ENCODE results near the gene LRRC25. TPM values are rescaled to one million over a fixed set of nuclear protein-coding genes. Genes with fewer than 3 reads are reported as not detected.

LRRC25 gene
- total RNA-seq, 2 donors from 2014 or later = 6.8 to 16.8 TPM

Small RNA genes lying within 50 kb of the gene (microRNA-seq; reads per million reads assigned to microRNA genes)
- gene MIR3189 (ENCODE audit: borderline microRNAs expressed in 2 of 2) = 0 to 0.26 reads per million in 2 donors

Other genes starting within 250 kb of the LRRC25 start
- gene PIK3R2, start 244.5 kb downstream of the LRRC25 start, total RNA-seq = 10 to 100 TPM; 11.5 to 13.0 TPM
- gene IFI30, start 223.8 kb downstream of the LRRC25 start, total RNA-seq = 10 to 100 TPM; 60.7 to 76.7 TPM
- 1 to 10 TPM; 6.1 to 6.6 TPM for gene MPV17L2, start 204.4 kb downstream of the LRRC25 start, total RNA-seq
- 1 to 10 TPM; 1.9 to 2.9 TPM for gene RAB3A, start 193.6 kb downstream of the LRRC25 start, total RNA-seq
- gene PDE4C, start 171.2 kb downstream of the LRRC25 start, total RNA-seq = 1 to 10 TPM in 1 of 2 donors, under 1 TPM in 1; 0.90 to 1.1 TPM
- gene IQCN, start 123.2 kb downstream of the LRRC25 start, total RNA-seq = 1 to 10 TPM; 2.6 to 4.9 TPM
- 100 to 1,000 TPM; 192 to 231 TPM for gene JUND, start 116.0 kb downstream of the LRRC25 start, total RNA-seq
- 10 to 100 TPM; 44.4 to 46.9 TPM for gene LSM4, start 74.5 kb downstream of the LRRC25 start, total RNA-seq
- gene PGPEP1, start 57.0 kb downstream of the LRRC25 start, total RNA-seq = 10 to 100 TPM; 42.8 to 48.6 TPM
- 1 to 10 TPM; 3.1 to 4.5 TPM for gene GDF15, start 11.5 kb downstream of the LRRC25 start, total RNA-seq
- 10 to 100 TPM; 54.4 to 56.9 TPM for gene SSBP4, start 21.8 kb upstream of the LRRC25 start, total RNA-seq
- gene ISYNA1, start 40.5 kb upstream of the LRRC25 start, total RNA-seq = 10 to 100 TPM; 27.5 to 28.1 TPM
- 10 to 100 TPM; 19.5 to 20.7 TPM for gene ELL, start 124.4 kb upstream of the LRRC25 start, total RNA-seq
- gene FKBP8, start 146.0 kb upstream of the LRRC25 start, total RNA-seq = 100 to 1,000 TPM; 189 to 224 TPM
- 10 to 100 TPM; 63.9 to 75.2 TPM for gene KXD1, start 160.2 kb upstream of the LRRC25 start, total RNA-seq
- 100 to 1,000 TPM; 725 to 767 TPM for gene UBA52, start 174.2 kb upstream of the LRRC25 start, total RNA-seq
- 10 to 100 TPM; 38.0 to 48.1 TPM for gene REX1BD, start 191.2 kb upstream of the LRRC25 start, total RNA-seq
- 100 to 1,000 TPM; 154 to 436 TPM for gene CRLF1, start 209.2 kb upstream of the LRRC25 start, total RNA-seq
- 10 to 100 TPM in 1 of 2 donors, 1 to 10 TPM in 1; 2.8 to 14.5 TPM for gene TMEM59L, start 215.2 kb upstream of the LRRC25 start, total RNA-seq
- gene KLHL26, start 239.4 kb upstream of the LRRC25 start, total RNA-seq = 10 to 100 TPM; 14.5 to 17.6 TPM